ENCODE measurements around the gene SAFB2.

Gene SAFB2

DNA sequence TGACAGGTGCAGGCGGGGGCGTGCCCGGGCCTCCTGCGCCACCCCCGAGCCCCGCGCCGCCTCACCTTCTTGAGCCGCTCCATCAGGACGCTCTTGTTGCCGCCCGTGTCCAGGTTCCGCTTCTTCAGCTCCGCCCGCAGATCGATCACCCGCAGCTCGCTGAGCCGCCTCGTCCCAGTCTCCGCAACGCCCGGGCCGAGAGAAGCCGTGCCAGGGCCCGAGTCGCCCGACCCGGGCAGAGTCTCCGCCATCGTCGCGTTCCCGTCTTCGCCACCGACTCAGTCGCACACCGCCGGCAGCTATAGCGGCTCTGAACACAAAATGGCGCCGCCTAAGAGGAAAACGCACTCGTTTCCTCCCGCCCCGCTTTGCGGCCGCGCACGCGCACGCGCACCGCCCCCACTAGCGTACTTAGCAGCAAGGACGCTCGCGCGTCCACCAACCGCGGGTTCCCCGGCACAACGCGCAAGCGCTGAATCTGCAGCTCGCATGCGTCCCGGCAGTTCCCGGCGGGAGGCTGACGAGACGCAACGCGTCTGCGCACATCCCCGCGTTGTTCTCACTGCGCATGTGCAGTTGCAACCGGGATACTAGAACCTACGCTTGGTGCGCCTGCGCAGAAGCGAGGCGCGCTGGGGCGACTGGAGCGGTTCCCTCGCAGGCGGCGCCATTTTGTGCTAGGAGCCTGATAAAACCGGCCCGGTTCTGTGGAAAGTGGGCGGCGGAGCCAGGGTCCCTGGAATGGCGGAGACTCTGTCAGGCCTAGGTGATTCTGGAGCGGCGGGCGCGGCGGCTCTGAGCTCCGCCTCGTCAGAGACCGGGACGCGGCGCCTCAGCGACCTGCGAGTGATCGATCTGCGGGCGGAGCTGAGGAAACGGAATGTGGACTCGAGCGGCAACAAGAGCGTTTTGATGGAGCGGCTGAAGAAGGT is at the start of gene SAFB2, which contains the start of gene SAFB:
Gene SAFB2 (minus strand): TSS at position 312 of the 932 bp plus-strand sequence. CDS start 61 bp downstream, at position 251.
Gene SAFB (plus strand): TSS at position 619 of the 932 bp plus-strand sequence. CDS start 123 bp downstream, at position 742.
- peak; percentile 99 for DNase-seq

DNA sequence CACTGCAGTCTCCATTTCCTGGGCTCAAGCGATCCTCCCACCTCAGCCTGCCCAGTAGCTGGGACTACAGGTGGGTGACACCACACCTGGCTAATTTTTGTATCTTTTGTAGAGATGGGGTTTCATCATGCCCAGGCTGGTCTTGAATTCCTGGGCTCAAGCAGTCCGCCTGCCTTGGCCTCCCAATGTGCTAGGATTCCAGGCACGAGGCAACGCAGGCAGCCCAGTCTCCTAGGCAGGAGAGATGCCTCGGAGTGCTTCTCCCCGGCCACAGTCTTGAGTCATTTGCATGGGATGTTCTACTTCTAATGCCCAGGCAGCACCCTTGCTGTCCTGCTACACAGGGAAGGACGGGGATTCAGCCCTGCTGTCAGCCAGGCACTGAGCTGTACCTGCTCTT is 49.0 kb upstream of the SAFB2 start:
- no peak for DNase-seq

DNA sequence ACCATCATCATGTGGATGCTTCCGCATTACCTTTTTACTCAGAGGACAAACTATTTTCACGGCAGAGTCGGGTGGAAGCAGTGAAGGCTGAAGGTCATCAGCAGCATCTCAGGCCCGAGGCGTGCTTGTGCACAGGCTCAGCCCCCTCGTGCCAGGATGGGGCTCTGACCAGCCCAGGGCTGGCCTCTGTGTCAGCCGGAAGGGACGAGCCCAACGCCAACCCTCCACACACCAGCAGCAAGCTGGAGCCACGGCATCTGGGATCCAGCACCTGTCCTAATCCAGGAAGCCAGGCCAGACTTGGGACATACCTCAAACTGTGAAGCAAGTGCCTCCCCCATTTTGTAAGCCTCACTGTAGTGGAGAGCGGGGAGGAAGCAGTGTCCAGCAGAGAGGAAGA is 46.6 kb upstream of the SAFB2 start:
- no peak for DNase-seq

DNA sequence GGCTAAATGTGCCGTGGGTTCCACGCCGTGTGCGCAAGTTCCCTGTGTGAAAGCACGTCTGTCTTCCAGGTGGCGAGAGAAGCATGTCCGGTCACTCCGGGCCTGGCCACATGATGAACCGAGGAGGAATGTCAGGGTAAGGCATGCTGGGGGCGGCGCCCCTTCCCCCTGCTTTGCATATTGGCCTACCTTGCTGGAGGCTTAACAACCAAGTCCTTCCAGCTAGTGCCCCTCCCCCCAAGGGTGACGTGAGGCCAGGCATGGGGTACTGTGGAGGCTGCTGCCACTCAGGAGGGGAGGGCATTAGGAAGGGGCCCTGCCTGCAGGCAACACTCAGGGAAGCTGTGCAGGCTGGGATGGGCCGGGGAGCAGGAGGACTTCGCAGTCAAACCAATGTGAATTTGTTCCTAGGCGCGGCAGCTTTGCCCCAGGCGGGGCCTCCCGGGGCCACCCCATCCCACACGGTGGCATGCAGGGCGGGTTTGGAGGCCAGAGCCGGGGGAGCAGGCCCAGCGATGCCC is 45.2 kb upstream of the SAFB2 start:
- DNase-seq: no peak

DNA sequence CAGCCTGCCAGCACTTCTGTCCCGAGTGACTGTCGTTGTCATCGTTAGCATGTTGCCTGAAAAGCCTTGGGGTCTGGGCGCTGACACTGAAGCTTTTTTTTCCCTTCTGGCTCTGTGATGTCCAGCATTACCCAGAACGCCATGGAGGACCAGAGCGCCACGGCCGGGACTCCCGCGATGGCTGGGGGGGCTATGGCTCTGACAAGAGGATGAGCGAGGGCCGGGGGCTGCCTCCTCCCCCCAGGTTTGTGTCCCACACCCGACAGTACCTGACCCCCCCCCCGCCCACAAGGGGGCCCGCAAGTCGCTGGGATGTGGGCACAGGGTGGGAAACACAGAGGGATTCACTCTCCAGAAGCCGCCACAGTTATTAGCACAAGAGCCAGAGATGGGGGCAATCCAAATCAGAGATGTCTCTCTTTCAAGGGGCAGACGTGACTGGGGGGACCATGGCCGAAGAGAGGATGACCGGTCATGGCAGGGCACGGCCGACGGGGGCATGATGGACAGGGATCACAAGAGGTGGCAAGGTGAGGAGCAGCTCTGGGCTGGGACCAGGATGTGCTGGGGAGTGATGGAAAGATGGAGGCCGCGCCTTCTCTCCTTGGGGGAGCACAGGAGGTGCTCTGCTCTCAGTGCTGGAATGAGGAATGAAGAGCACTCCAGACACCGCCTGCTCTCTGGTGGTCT is 44.5 kb upstream of the SAFB2 start:
- DNase-seq: no peak

DNA sequence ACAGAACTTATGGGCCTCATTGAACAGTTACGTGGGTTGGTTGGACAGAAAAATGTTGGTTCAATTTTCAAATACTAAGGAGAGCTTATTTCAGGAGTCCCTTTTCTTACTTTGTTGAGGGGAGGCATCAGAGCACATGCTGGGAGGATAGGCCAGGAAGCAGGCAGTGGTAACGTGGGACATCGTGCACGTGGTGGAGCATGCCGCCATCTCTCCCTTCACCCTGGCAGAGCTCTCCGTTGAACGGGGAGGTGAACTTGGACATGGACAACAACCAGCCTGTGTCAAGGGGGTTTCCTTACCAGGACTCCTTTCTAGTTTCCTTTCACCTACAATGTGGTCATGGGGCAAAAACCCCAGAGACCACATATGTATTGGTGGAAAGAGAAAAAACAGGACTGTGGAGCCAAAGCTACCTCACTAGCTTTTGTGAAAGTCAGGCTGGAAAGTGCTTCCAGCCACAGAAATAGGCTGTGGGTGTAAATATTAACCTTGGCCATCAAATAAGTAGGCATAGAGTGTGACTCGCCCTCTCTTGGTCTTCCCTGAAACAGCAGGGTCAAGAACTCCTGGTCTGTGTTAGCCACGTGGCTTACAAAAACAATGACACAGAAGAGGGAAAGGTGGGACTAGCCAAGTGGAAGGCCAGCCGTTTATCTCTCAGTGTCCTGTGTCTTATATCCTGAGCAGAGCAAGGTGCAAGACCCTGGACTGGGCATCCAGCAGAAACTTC is 43.4 kb upstream of the SAFB2 start:
- DNase-seq: no peak

DNA sequence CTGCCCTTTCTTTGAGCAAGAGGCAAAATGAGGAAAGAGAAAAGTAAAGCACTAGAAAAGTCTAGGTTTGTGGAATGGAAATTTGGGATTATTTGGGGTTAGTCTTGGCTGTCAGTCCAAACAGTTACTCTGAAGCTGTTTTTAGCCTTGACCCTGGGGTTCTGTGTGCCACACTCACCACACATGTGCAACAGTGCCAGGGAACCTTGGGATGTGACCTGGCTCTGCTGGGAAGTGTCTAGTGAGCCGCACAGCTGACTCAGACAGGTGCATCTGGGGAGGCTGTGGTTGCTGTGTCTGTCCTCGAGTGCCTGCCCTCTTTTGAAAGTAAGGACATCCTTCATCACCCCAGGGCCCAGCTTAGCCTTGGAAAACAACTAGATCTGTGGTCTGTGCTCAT is 41.9 kb upstream of the SAFB2 start:
- no peak for DNase-seq

DNA sequence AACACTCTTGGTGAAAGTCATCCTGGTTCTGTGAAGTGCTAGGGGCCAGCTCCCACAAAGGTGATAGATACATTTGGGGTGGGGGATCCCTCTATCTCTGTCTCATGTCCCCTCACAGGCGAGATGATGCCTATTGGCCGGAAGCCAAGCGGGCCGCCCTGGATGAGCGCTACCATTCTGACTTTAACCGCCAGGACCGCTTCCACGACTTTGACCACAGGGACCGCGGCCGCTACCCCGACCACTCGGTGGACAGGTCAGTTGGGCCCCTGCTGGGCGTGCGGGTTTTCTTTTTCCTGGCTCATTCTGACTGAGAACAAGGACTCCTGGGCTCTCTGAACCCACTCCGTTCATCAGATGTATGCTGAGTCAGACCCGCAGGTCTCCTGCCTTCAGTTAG is 41.3 kb upstream of the SAFB2 start:
- no peak for DNase-seq

DNA sequence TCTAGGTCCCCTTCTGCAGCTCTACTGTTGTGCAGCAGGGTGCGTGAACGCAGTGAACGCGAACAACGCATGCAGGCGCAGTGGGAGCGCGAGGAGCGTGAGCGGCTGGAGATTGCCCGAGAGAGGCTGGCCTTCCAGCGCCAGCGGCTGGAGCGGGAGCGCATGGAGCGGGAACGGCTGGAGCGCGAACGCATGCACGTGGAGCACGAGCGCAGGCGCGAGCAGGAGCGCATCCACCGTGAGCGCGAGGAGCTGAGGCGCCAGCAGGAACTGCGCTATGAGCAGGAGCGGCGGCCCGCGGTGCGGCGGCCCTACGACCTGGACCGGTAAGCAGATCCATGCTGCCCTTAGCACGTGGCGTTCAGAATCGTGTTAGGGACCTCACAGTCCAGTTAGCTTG is 38.9 kb upstream of the SAFB2 start:
- no peak for DNase-seq

DNA sequence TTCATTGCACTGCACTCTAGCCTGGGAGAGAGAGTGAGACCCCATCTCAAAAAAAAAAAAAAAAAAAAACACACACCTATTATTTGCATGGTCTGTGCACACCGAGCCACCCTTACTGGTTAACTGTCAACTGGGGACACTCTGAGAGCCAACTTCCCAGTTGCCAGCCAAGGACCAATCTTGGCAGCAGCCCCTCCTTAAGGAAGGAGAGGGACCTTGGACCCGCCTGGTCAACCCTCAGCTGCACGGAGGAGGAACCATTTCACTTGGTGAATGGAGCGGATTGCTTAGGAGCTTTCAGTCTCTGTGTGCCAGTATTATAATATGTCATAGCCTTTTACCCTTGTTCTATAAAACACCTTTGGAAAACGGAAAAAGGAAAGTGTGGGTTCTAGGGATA is 32.8 kb upstream of the SAFB2 start:
- no peak for DNase-seq

DNA sequence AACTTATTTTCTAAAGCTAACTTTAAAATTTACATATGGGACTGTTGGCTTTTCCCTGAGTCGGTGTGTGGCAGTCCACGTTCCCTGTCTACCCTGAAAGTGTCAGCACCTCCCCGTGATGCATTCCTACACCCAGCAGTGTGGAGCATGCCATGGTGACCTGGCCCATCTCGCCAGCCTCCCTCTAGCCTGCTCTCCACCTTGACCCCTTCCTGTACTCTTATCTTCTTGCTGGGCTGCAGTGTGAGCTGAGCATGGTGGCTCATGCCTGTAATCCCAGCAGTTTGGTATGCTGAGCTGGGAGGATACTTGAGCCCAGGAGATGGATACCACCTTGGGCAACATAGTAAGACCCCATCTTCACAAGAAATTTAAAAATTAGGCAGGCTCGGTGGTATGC is 32.4 kb upstream of the SAFB2 start:
- DNase-seq: no peak

DNA sequence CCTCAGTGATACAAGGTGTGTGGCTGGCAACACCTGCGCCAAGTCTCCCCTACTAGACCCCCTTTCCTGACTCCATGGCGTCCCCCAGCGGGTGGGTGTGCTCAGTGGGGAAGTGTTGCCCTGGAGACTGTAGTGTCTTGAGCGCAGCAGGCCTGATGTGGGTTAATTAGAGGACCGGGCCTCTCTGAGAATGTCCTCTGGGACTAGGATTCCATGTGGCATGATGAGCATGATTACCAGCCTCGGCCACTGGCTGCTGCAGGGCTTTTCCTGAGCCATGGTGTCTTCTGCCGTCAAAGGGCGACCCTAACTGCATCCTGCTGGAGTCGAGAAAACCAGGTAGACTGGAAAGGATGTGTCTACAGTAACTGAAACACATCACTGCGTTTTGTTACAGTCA is 29.7 kb upstream of the SAFB2 start:
- DNase-seq: no peak

DNA sequence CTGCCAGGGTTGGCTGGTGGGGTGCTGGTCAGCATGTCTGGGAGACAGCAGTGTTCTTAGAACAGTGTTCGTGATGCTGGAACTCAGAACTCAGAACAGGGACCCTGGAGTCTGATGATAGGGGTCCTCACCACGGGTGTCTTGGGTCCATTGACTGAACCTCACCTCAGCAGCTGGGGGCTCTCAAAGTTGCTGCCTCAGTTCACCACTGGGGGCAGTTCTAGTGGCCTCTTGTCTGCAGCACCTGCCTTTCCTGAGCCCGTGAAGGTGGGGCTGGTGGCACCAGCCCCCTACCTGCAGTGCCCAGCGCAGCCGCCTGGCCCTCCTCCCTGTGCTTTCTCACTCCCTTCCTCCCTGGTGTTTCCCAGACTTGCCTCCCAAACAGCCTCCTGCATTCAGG is 28.8 kb upstream of the SAFB2 start:
- DNase-seq: no peak

DNA sequence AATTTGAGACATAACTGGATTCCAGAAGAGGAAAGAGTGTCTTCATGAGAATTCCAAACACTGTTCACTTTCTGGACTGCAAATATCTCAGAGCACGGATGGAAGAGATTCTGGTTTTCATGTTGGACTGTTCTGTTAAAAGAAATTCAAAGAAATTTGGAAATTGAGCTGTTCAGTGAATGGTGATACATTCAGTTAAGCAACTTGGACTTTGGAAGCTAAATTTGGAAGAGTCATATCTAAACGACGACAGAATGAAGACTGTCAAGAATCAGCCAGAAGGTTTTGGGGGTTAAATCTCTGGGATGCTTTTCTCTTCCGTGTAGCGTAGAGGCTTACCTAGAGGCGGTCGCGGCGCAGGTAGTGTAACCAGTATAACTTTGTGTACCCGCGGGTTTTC is 25.9 kb upstream of the SAFB2 start:
- DNase-seq: no peak

DNA sequence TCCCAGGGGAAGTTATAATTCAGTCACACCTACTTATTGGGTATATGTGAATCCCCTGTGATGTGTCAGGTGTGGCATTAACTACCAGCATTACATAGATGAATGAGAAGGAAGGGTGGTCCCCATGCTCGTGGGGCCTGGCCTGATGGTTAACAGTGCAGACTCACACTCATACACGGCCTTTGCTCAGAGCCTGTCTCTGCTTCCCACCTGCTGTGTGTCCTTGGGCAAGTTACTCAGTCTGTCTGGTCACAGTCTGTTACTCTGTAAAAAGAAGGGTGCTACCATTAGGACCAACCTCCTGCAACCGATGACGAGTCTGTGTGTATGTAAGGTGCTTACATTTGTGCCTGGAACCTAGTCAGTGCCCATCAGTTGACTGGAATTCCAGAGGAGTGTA is 24.1 kb upstream of the SAFB2 start:
- DNase-seq: no peak

DNA sequence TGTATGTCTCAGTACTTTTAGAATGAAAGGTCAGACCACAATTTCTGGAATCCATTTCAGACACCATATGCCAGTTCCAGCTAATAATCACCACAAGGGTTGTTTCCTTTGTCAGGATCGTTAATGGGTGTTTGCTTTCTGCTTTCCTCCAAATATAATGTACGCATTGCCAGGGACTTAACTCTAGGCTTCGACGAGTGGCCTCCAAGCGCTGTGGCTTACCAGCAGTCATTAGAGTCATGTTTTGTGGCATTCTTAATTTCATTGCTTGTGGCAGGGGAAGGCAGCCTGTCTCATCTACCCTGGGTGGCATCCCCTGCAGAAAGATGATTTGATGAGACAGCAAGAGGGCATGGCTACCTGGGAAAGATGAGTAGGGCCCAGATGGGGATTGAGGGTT is 22.8 kb upstream of the SAFB2 start:
- DNase-seq: no peak

DNA sequence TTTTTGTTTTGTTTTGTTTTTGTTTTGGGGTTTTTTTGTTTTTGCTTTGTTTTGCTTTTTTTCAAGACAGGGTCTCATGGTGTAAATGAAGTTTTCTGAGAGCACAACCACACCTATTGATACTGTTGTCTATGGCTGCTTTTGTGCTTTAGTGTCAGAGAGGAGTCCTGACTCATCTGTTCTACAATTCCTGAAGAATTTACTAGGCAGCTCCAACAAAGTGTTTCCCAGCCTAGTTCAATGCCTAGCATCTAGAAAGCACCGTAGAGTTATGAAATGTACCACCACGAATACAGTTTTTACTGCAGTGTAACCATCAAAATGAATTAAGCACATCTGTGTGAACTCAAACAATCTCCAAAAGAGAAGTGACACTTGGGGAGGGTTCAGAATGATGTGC is 21.5 kb upstream of the SAFB2 start:
- DNase-seq: no peak

DNA sequence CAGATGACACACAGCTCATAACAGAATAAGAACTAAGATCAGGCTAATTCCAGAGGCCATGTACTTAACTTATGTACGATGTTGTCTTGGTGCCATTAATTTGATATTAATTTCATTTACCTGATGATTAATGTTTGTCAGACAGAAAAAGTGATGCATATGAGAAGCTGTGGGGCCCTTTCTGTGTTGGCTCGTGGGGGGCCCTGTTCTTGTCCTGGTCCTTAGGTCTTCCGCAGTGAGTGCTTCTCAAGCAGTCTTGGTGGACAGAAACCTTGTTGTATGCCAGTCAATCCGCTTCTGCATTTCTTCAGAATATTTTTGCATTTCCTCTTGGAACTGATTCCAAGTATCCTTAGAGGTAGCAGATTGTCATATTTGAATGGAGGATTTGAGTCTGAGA is 20.5 kb upstream of the SAFB2 start:
- DNase-seq: no peak

DNA sequence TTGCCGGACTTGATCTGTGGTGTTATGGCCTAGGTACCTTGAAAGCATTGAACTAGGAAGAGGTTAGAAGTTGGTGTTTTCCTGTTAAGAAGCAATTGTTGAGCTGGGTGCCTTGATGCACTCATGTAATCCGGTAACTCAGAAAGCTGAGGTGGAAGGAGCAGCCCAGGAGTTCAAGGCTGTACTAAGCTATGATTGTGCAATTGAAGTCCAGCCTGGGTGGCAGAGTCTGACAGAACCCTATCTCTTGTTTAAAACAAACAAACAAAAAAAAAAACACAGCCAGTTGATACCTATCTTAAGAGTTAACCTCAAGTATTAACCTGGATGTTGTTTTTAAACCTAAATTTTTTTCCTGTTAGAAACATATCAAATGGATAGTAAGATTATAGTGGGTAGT is 19.6 kb upstream of the SAFB2 start:
- no peak for DNase-seq

DNA sequence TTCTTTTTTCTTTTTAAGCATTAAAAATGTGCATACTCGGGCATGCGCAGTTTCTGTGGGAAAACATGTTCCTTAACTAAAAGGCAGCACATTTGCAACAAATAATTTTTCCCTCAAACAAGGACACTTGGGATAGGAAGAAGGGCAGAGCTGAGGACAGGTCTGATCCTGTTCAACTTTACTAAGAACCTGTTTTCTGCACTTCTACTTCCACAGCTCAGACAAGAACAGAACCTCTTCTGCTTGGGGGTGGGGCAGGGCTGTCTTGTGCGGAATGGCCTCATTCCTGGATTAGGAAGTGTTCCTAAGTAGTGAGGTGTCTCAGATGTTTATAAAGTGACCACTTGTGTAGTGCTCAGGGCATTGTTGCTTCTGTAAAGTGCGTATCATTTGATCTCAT is 18.6 kb upstream of the SAFB2 start:
- DNase-seq: no peak

DNA sequence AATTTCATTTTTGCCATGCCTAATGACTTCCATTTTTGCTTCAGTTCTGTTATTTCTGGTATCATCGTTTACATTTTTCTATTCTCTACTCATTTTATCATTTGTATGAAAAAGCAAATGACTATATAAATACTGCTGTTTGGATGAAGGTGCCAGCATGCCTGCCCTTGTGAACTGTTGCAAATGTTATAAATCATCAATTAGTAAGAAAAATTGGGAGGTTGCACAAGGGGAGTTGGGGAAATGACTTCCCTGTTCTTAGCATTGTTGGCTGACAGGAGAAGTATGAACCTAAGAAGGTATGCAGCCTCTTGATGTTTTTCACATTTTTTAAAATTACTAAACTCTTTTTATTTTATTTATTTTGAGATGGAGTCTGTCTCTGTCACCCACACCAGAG is 15.4 kb upstream of the SAFB2 start:
- DNase-seq: no peak

DNA sequence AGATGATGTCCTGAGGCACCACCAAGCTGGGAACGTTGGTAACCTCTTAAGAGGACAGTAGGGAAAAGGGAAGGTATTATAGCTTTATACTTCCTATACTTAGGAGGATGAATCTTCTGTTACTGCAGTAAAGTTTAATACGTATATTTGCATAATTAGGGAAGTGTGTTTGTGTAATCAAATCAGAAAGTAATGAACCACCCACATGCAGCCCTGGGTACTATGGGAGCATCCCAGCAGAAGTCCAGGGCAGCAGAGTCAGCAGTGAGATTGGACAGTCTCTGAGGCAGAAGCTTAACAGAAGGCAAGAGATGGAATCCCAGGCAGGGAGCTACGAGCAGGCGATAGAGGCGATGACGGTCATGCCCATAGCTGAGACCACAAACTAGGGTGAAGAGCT is 12.9 kb upstream of the SAFB2 start:
- no peak for DNase-seq

DNA sequence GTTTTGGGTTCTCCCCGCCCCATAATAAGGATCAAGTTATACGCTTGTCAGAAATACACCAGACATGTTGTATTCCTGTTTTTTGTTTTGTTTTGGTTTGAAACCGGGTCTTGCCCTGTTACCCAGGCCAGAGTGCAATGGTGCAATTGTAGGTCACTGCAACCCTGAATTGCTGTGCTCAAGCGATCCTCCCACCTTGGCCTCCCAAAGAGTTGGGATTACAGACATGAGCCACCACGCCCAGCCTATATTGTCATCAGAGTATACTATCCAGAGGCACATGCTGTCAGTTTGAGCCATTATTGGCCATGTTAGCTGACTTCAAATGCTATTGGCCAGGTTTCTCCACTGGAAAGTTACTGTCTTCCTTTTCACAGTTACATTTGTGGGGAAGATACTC is 10.1 kb upstream of the SAFB2 start:
- no peak for DNase-seq

Measured in GOT3 (cell line).